HepG2 (cell line): ENCODE results near the gene IFT122. TPM values are rescaled to one million over a fixed set of nuclear protein-coding genes. Genes with fewer than 3 reads are reported as not detected.

Source experiments
- ATAC-seq: fragments of 200-7000 bp; cut with Tn5 transposase; 3 replicates; pipeline ENCODE4 v1.9.1; 2020; ENCODE audit warnings: mild to moderate bottlenecking, moderate library complexity
- BruUV-seq: library from RNA; stranded (reverse); fragments of 400-500 nt; replicated peaks from 2 replicates; lab custom pipeline; 2021; lab: Mats Ljungman, UMichigan
- CTCF ChIA-PET: fragments of 300-600 bp; formaldehyde crosslinking; extraction: SDS; loops from one replicate; lab custom pipeline; 2021; ENCODE audit warnings: low total read pairs, inconsistent platforms, low intra/inter-chr PET ratio; lab: Yijun Ruan, JAX
- POLR2A ChIA-PET: fragments of 350-600 bp; sonication (Branson Sonifier 250); formaldehyde crosslinking; loops from one replicate; lab custom pipeline; 2020; ENCODE audit warnings: antibody characterized with exemption, inconsistent platforms; lab: Yijun Ruan, JAX
- DNase-seq: peaks from one replicate; pipeline ENCODE4 v3.0.0-alpha.2; 2015; ENCODE audit warnings: low spot score
- FAIRE-seq: peaks from 3 replicates; lab custom pipeline; 2011; peaks lifted over from hg19 to GRCh38; lab: Jason Lieb, UNC
- H2AFZ ChIP-seq: one replicate; pipeline ENCODE4 v1.6.1; 2011; ENCODE audit warnings: low read length, inconsistent platforms
- H3K27ac ChIP-seq: fragments of 300-600 bp; 3 replicates; pipeline ENCODE4 v1.8.0; 2011; ENCODE audit warnings: mixed run types, mild to moderate bottlenecking, mixed read lengths, low read length, inconsistent platforms; ENCODE audit not compliant: insufficient read depth; ENCODE audit errors: extremely low read length
- H3K27me3 ChIP-seq, 2 experiments: fragments of 200-600 bp in 1 of 2; 2 replicates in 1 of 2; 3 replicates in 1 of 2; pipeline versions ENCODE4 v1.6.0 to v1.8.0; 2011; ENCODE audit warnings: low read length in 2 of 2, mild to moderate bottlenecking in 2 of 2, moderate library complexity in 2 of 2, inconsistent platforms in 1 of 2; ENCODE audit not compliant: insufficient read depth in 2 of 2, control insufficient read depth in 1 of 2
- H3K36me3 ChIP-seq, 2 experiments: fragments of 200-600 bp in 1 of 2; replicated peaks in 1 of 2; 2 replicates in 1 of 2; 3 replicates in 1 of 2; pipeline versions ENCODE4 v1.5.1 to v1.8.0; 2011; ENCODE audit warnings: low read length in 2 of 2, inconsistent platforms in 1 of 2; ENCODE audit not compliant: insufficient read depth in 2 of 2, control insufficient read depth in 1 of 2
- H3K4me1 ChIP-seq: 2 replicates; pipeline ENCODE4 v1.5.1; 2012; ENCODE audit warnings: low read length, inconsistent platforms; ENCODE audit not compliant: insufficient read depth
- H3K4me2 ChIP-seq: 2 replicates; pipeline ENCODE4 v1.6.0; 2011; ENCODE audit warnings: low read depth, low read length, inconsistent platforms
- H3K4me3 ChIP-seq, 3 experiments: fragments of 200-600 bp in 1 of 3; sonication (generic), shearing (Covaris generic) in 1 of 3; replicated peaks in 1 of 3; 2 replicates each; pipeline ENCODE4 v1.5.1; 2011 to 2016; ENCODE audit warnings: low read length in 3 of 3, inconsistent platforms in 2 of 3, low read depth in 2 of 3, mild to moderate bottlenecking in 2 of 3, control low read depth in 1 of 3, mixed read lengths in 1 of 3; ENCODE audit not compliant: insufficient read depth in 1 of 3
- H3K79me2 ChIP-seq: one replicate; pipeline ENCODE4 v1.6.1; 2011; ENCODE audit warnings: low read length, inconsistent platforms; ENCODE audit not compliant: insufficient read depth
- H3K9ac ChIP-seq: 2 replicates; pipeline ENCODE4 v1.6.0; 2011; ENCODE audit warnings: mild to moderate bottlenecking, low read depth, low read length, inconsistent platforms; ENCODE audit not compliant: insufficient read depth
- H3K9me3 ChIP-seq: 2 replicates; pipeline ENCODE4 v1.5.1; 2012; ENCODE audit warnings: mild to moderate bottlenecking, low read length
- H4K20me1 ChIP-seq: 2 replicates; pipeline ENCODE4 v1.6.0; 2011; ENCODE audit warnings: inconsistent platforms, mild to moderate bottlenecking, low read length, moderate library complexity; ENCODE audit not compliant: insufficient read depth
- NCOA5 ChIP-seq: sonication (generic); formaldehyde crosslinking; IDR thresholded peaks from 2 replicates; pipeline ENCODE4 v1.4.0; 2020; ENCODE audit warnings: missing genetic modification reagents
- ZNF124 ChIP-seq: sonication (generic); formaldehyde crosslinking; IDR thresholded peaks from 2 replicates; pipeline ENCODE4 v1.4.0; 2020; ENCODE audit warnings: missing genetic modification reagents
- ZNF577 ChIP-seq: sonication (generic); formaldehyde crosslinking; IDR thresholded peaks from 2 replicates; pipeline ENCODE4 v1.4.0; 2020; ENCODE audit warnings: mild to moderate bottlenecking, low read depth, missing genetic modification reagents, borderline replicate concordance
- WGBS: methylation state at CpG from one replicate; pipeline ENCODE4 v1.1.6; 2017; ENCODE audit warnings: low lambda C conversion rate; 5-methylcytosine and 5-hydroxymethylcytosine counted together
- in situ Hi-C: cut with HindIII; loops from 2 replicates; pipeline ENCODE4 v1.10.0; 2017; ENCODE audit warnings: low pct_unique_long_range_greater_than_20kb; ENCODE audit not compliant: extremely low pct_ligation_motif_present
- intact Hi-C: fragments of 100-400 bp; cut with micrococcal nuclease; formaldehyde crosslinking; loops from one replicate; pipeline ENCODE4 v1.10.0; 2022; ENCODE audit not compliant: unreplicated experiment
- polyA plus RNA-seq, 8 experiments: library from polyadenylated mRNA; depleted of rRNA in 3 of 8; stranded (reverse) in 7 of 8; unstranded in 1 of 8; fragments of >200 nt; fragmentation: Illumina TruSeq in 4 of 8; extraction: Trizol in 4 of 8; gene quantifications; 2 replicates each; pipeline versions ENCODE4 v1.2.1 to v1.2.3, GENCODE V29; 2011 to 2016; ENCODE audit warnings: low read depth in 4 of 8, missing spikeins in 1 of 8, mixed read lengths in 1 of 8; ENCODE audit not compliant: insufficient read depth in 1 of 8
- total RNA-seq, 5 experiments: library from RNA; depleted of rRNA; stranded (reverse); fragments of >200 nt; fragmentation: Illumina TruSeq; extraction: Trizol; gene quantifications; 2 replicates each; pipeline ENCODE4 v1.2.3, GENCODE V29; 2016; ENCODE audit warnings: low read depth in 1 of 5
- TF ChIP-seq, protein P1 (sequence below): sonication (generic); formaldehyde crosslinking; IDR thresholded peaks from 2 replicates; pipeline ENCODE4 v1.8.0; 2022; ENCODE audit warnings: mild to moderate bottlenecking, missing genetic modification reagents; ENCODE audit not compliant: insufficient replicate concordance
- TF ChIP-seq, protein P2 (sequence below): fragments of 450-650 bp; IDR thresholded peaks from 2 replicates; pipeline ENCODE4 v1.6.1; 2016

The IFT122 gene
- total and polyA plus RNA-seq, 2 of the 13 experiments (the other 11 are each of a cell fraction or from before 2014, with no cell fraction given): 10.1 to 10.3 TPM

DNA sequence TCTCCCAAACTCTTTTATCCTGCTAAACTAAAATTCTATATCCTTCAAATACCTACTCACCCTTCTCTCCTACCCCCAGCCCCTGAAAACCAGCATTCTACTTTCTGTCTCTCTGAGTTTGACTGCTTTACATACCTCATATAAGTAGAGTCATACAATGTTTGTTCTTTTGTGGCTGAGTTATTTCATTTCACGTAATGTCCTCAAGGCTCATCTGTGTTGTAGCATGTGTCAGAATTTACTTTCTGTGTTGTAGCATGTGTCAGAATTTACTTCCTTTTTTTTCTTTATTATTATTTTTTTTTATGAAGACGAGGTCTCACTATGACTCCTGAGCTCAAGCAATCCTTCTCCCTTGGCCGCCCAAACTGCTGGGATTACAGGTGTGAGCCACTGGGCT lies 20.1 kb downstream of the IFT122 start:
- Histone ChIP-seq H3K9ac (no peak overlapping the region), H3K27me3 (no peaks in the 10 kb centered on the region), H3K4me1 (peaks cover 20% of the 10 kb centered on the region), H2AFZ (no peak overlapping the region), H4K20me1 (no peaks in the 10 kb centered on the region), H3K36me3 (peaks cover 0 to 2% of the 10 kb centered on the region in 2 experiments; a peak in 1 of 5 replicates), H3K27ac (no peak overlapping the region), H3K9me3 (no peaks in the 10 kb centered on the region), H3K79me2 (no peaks in the 10 kb centered on the region), H3K4me3 (no peak overlapping the region), H3K4me2 (no peak overlapping the region)
- intact Hi-C loops: no loop called here
- ATAC-seq (no peak), DNase-seq (no peak), FAIRE-seq (no peak)
- TF ChIP-seq NCOA5 (CRISPR knock-in tag) (no peak), ZNF577 (CRISPR knock-in tag) (no peak), ZNF124 (CRISPR knock-in tag) (no peak)
- TF ChIP-seq, protein P1, sequence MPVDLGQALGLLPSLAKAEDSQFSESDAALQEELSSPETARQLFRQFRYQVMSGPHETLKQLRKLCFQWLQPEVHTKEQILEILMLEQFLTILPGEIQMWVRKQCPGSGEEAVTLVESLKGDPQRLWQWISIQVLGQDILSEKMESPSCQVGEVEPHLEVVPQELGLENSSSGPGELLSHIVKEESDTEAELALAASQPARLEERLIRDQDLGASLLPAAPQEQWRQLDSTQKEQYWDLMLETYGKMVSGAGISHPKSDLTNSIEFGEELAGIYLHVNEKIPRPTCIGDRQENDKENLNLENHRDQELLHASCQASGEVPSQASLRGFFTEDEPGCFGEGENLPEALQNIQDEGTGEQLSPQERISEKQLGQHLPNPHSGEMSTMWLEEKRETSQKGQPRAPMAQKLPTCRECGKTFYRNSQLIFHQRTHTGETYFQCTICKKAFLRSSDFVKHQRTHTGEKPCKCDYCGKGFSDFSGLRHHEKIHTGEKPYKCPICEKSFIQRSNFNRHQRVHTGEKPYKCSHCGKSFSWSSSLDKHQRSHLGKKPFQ (CRISPR knock-in tag): no peak
- TF ChIP-seq, protein P2, sequence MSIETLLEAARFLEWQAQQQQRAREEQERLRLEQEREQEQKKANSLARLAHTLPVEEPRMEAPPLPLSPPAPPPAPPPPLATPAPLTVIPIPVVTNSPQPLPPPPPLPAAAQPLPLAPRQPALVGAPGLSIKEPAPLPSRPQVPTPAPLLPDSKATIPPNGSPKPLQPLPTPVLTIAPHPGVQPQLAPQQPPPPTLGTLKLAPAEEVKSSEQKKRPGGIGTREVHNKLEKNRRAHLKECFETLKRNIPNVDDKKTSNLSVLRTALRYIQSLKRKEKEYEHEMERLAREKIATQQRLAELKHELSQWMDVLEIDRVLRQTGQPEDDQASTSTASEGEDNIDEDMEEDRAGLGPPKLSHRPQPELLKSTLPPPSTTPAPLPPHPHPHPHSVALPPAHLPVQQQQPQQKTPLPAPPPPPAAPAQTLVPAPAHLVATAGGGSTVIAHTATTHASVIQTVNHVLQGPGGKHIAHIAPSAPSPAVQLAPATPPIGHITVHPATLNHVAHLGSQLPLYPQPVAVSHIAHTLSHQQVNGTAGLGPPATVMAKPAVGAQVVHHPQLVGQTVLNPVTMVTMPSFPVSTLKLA: peak; percentile 72
- no TSS peak for BruUV-seq
- WGBS: 94% methylated on average over 3 of the region's 3 CpGs
- in situ Hi-C loops: no loop called here
- ChIA-PET POLR2A (no interaction called here), CTCF (no interaction called here)
